ENCODE measurements around the gene DSCAM.

DNA sequence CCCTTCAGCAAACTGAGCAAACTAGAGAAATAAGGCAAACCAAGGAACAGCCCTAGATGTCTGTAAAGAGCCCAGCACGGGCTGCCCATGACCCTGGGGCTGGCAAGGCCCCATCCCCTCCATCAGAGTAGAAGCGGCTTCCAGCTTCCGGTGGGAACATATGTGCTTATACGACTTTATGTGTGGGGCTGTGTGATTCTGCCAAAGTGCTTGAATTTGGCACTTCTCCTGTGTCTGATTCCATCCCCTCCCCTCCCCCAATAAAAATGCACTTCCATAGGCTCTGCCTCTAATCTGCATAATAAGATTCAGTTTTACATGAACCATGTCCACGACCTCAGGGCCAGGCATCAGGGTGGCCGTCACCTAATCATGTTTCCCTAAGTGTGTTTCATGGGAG lies 236.6 kb downstream of the DSCAM start:
- TF ChIP-seq POLR2A (IDR thresholded peaks at IDR 0.05) (no peak), EP300 (IDR thresholded peaks at IDR 0.05) (no peak)
- TF ChIP-seq, protein P1, sequence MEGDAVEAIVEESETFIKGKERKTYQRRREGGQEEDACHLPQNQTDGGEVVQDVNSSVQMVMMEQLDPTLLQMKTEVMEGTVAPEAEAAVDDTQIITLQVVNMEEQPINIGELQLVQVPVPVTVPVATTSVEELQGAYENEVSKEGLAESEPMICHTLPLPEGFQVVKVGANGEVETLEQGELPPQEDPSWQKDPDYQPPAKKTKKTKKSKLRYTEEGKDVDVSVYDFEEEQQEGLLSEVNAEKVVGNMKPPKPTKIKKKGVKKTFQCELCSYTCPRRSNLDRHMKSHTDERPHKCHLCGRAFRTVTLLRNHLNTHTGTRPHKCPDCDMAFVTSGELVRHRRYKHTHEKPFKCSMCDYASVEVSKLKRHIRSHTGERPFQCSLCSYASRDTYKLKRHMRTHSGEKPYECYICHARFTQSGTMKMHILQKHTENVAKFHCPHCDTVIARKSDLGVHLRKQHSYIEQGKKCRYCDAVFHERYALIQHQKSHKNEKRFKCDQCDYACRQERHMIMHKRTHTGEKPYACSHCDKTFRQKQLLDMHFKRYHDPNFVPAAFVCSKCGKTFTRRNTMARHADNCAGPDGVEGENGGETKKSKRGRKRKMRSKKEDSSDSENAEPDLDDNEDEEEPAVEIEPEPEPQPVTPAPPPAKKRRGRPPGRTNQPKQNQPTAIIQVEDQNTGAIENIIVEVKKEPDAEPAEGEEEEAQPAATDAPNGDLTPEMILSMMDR (IDR thresholded peaks at IDR 0.05) = no peak

Data from gastroesophageal sphincter (tissue), 3 donors.